ENCODE results near the gene AIFM2.
"Not testable (repeated sequence)": the region's sequence is repeated elsewhere in the genome, so short reads cannot be mapped to it uniquely, and the experiment has no call there.

The AIFM2 gene

DNA sequence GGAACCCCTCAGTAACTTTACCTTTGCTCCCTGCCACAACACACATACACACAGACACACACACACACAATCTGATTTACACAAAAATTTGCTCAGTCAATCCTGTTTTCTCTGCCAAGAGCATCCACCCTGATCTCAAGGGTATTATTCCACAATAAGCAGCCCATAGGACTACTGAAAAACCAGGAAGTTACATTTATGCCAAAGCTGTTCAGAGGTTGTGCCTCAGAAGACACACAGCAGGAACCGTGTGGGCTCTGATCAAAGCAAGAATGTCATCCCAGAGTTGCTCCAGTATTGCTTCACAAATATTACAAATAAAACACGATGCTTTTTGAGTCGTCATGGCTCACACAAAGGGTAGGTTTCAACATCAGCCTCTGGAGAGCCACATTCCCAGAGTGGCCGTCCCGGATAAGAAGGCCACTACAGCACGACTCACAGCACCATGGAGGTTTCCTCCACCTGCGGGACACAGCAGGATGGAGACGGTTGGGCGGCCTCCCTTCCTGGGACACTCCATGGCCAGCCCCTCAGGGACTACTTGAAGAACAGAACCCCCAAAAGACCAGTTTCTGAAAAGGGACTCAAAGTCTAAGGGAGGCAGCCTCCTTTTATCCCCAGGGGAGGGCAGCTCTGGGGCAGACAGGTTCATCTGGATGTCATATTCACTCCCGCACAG lies 1.6 kb downstream of the AIFM2 start:
- DNase-seq (ENCODE audit: insufficient read length) (no peak), FAIRE-seq (no peak)
- TF ChIP-seq TAF1 (IDR thresholded peaks at IDR 0.05; ENCODE audit: borderline replicate concordance, low read depth, low read length) (no peak), POLR2AphosphoS5 (IDR thresholded peaks at IDR 0.05; ENCODE audit: low read depth, low read length) (no peak), POLR2A (IDR thresholded peaks at IDR 0.05; ENCODE audit: low read depth, low read length) (no peak)

DNA sequence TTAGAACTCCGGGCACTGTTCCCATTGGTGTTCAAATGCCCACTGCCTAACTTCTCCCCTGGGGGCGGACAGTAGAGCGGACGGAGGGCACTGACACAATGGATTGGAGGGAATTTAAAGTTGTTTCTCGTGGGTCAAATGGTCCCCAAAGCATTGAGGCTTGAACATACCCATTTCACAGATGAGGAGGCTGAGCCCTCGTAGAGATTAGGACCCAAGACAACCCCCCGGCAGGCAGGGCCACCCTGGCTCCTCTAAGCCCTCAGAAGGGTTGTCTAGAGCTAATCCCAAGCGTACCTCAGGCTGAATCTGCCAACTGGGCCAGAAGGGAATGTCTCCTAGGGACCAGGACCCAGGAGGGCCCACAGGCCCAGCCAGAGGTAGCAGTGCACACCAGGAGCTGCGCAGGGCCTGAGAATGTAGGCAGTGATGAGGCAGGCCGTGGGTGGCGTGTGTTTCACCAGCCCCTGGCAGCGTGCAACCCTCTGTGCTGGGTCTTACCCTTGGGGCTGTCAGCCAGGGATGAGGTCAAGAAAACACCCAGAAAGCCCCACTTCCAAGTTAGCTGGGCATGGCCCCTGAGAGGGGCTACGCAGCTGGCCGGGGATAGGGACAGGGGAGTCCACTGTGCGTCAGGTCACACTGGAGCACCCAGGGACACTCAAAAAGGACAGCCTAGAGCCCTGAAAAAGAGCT lies 5.8 kb downstream of the AIFM2 start:
- TF ChIP-seq POLR2A (IDR thresholded peaks at IDR 0.05; ENCODE audit: low read depth, low read length) (no peak), POLR2AphosphoS5 (IDR thresholded peaks at IDR 0.05; ENCODE audit: low read depth, low read length) (no peak), TAF1 (IDR thresholded peaks at IDR 0.05; ENCODE audit: borderline replicate concordance, low read depth, low read length) (no peak)
- no peak for DNase-seq (ENCODE audit: insufficient read length)
- no peak for FAIRE-seq

DNA sequence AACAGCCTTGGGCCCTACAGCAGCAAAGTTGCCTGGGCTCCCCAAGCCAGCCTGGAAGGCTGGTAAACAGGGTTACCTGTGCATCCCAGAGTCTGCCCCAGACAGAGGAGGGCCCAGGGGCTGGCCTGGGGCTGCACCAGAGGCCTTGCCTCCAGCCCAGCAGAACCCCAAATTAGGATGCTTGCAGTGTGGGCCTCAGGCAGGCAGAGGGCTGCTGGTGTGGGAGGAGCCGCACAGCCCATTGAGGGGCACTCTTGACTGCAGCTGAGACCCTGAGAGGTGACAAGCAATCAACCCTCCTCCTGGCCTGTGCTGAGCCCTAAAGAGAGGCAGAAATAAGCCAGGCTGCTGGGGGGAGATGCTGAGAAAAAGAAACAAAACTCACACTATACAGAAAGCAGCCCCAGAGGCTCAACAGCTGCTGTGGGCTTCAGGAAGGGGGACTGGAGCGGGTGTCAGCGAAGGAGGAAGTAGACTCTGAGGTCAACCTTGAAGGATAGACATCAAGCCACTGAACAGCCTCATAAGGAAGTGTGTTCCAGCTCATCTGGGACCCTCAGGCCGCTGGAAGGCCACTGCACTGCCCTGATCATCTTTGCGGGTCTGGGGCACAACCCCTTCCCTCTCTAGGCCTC lies 6.6 kb downstream of the AIFM2 start:
- no peak for DNase-seq (ENCODE audit: insufficient read length)
- no peak for FAIRE-seq
- TF ChIP-seq POLR2AphosphoS5 (IDR thresholded peaks at IDR 0.05; ENCODE audit: low read depth, low read length) = no peak
- no peak for TF ChIP-seq TAF1 (IDR thresholded peaks at IDR 0.05; ENCODE audit: borderline replicate concordance, low read depth, low read length)
- TF ChIP-seq POLR2A (IDR thresholded peaks at IDR 0.05; ENCODE audit: low read depth, low read length) = no peak

DNA sequence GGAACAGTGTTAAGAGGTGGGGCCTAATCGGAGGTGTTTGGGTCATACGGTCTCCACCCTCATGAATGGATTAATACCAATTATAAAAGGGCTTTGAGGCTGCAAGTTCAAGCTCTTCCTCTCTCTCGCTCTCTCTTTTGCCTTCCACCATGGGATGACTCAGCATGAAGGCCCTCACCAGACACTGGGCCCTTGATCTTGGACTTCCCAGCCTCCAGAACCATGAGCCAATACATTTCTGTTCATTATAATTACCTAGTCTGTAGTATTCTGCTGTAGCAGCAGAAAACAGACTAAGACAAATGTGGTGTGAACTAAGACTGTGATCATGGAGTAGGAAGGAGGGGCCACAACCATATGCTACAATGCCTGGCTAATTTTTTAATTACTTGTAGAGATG lies 7.7 kb downstream of the AIFM2 start:
- DNase-seq (ENCODE audit: insufficient read length) = no peak
- FAIRE-seq = no peak
- TF ChIP-seq POLR2AphosphoS5 (IDR thresholded peaks at IDR 0.05; ENCODE audit: low read depth, low read length) = no peak
- no peak for TF ChIP-seq TAF1 (IDR thresholded peaks at IDR 0.05; ENCODE audit: borderline replicate concordance, low read depth, low read length)
- TF ChIP-seq POLR2A (IDR thresholded peaks at IDR 0.05; ENCODE audit: low read depth, low read length) = no peak

DNA sequence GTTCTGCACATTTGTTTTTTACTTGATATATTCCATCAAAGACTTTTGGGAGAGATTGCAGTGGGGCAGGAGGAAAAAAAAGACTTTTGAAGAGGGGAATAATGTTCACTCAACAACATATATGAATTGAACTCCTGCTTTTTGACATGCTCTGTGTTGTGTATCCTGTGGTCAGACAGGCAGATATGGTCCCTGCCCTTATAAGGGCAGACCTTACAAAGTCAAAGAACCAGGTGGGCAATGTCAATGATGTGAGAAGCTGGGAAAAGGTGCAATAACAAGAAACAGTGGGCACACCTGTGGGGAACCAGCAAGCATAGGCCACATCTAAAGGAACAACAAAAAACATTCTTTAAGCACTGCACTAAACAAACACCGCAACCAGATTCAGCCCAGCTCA lies 8.2 kb downstream of the AIFM2 start:
- FAIRE-seq (no peak), DNase-seq (ENCODE audit: insufficient read length) (no peak)
- no peak for TF ChIP-seq POLR2AphosphoS5 (IDR thresholded peaks at IDR 0.05; ENCODE audit: low read depth, low read length)
- TF ChIP-seq TAF1 (IDR thresholded peaks at IDR 0.05; ENCODE audit: borderline replicate concordance, low read depth, low read length) = no peak
- TF ChIP-seq POLR2A (IDR thresholded peaks at IDR 0.05; ENCODE audit: low read depth, low read length) = no peak

DNA sequence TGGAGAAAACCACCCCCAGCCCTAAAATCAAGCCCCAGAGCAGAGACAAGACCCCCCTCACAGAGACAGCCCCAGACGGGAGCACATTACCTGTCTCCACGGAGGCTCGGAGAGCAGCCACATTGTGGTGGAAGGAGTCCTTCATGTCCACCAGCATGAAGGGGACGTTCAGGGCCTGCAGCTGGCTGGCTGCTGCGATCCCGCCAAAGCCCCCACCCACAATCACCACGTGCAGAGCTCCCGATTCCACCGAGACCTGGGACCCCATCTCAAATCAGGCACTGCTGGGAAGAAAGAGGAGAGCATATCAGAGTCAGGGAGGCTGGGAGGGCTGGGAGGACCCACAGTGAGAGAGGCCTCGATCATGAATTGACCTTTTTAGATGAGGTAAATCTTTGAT lies 8.8 kb downstream of the AIFM2 start:
- no peak for TF ChIP-seq TAF1 (IDR thresholded peaks at IDR 0.05; ENCODE audit: borderline replicate concordance, low read depth, low read length)
- TF ChIP-seq POLR2A (IDR thresholded peaks at IDR 0.05; ENCODE audit: low read depth, low read length) = no peak
- no peak for TF ChIP-seq POLR2AphosphoS5 (IDR thresholded peaks at IDR 0.05; ENCODE audit: low read depth, low read length)
- no peak for FAIRE-seq
- no peak for DNase-seq (ENCODE audit: insufficient read length)

DNA sequence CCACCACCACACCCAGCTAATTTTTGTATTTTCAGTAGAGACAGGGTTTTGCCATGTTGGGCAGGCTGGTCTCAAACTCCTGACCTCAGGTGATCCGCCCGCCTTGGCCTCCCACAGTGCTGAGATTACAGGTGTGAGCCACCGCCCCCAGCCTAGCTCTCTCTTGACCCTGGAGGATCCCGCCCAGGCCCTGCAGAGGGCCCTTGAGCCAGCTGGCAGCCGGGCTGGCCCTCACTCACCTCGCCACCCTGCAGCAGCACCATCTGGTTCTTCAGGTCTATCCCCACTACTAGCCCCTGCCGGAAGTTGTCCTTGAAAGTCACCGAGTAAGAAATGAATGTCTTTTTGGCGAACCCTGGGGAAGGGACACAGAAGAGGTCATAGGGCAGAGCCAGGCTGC lies 9.5 kb downstream of the AIFM2 start:
- FAIRE-seq = not testable (repeated sequence)

DNA sequence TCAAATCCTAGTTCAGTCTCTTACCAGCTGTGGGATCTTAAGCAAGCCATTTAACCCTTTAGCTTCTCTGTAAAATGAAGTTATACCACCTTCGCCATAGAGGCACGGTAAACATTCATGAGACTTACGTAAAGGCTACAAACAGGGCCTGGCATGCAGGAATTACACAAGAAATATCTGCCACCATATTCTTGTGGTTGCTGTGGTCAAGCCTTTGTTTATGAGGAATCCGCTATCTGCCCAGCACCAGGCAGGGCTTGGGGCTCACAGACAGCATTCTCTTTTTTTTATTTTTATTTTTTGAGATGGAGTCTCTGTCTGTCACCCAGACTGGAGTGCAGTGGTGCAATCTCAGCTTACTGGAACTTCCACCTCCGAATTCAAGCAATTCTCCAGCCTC lies 9.9 kb downstream of the AIFM2 start:
- FAIRE-seq (no peak), DNase-seq (ENCODE audit: insufficient read length) (no peak)
- TF ChIP-seq TAF1 (IDR thresholded peaks at IDR 0.05; ENCODE audit: borderline replicate concordance, low read depth, low read length) = no peak
- TF ChIP-seq POLR2A (IDR thresholded peaks at IDR 0.05; ENCODE audit: low read depth, low read length) = no peak
- no peak for TF ChIP-seq POLR2AphosphoS5 (IDR thresholded peaks at IDR 0.05; ENCODE audit: low read depth, low read length)

More for the DNA sequence above, 9.5 kb downstream of the AIFM2 start:
- DNase-seq (ENCODE audit: insufficient read length) = not testable (repeated sequence)

DNA sequence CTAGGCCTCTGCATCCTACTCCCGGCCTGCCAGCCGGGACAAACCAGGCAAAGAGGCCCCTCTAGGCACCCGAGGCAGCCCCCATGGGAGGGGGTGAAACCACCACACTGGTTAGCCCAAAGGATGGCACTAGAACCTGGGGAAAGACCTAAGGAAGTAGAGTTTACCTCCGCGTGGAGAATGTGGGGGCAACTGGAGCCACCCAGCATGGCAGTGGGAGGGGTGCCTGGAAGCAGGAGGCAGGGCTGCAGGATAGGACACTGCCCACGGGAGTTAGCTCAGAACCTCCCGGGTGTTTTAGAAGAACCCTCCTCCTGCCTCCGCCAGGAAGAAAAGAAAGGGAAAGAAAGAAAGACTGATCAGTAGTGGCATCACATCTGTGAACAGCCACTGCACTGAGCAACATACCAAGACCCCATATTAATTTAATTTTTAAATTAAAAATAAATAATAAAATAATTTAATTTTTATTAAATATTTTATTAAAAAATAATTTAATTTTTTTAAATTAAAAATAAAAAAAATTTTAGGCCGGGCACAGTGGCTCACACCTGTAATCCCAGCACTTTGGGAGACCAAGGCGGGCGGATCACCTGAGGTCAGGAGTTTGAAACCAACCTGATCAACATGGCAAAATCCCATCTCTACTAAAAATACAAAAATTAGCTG lies 11.2 kb downstream of the AIFM2 start:
- DNase-seq (ENCODE audit: insufficient read length) (no peak), FAIRE-seq (no peak)
- TF ChIP-seq POLR2AphosphoS5 (IDR thresholded peaks at IDR 0.05; ENCODE audit: low read depth, low read length) = no peak
- no peak for TF ChIP-seq TAF1 (IDR thresholded peaks at IDR 0.05; ENCODE audit: borderline replicate concordance, low read depth, low read length)
- TF ChIP-seq POLR2A (IDR thresholded peaks at IDR 0.05; ENCODE audit: low read depth, low read length) = no peak

DNA sequence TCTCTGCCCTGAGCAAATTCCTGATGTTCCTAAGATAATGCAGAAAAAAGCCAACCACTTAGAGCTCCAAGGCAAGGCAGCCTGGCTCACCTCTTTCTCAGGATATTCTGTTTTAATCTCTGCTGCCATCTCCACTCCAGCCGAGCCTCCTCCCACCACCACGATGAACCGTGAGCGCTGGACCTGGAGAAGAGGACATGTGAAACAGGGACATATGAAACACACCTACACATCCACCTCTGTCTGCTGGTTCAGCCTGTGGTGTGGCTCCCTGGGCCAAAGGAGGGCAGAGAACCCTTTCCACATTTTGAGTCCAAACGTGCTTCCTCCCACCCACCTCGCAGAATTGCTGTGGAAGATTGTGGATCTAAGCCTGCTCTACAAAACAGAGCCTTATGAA lies 12.2 kb downstream of the AIFM2 start:
- DNase-seq (ENCODE audit: insufficient read length) (no peak), FAIRE-seq (no peak)
- TF ChIP-seq POLR2A (IDR thresholded peaks at IDR 0.05; ENCODE audit: low read depth, low read length) (no peak), POLR2AphosphoS5 (IDR thresholded peaks at IDR 0.05; ENCODE audit: low read depth, low read length) (no peak), TAF1 (IDR thresholded peaks at IDR 0.05; ENCODE audit: borderline replicate concordance, low read depth, low read length) (no peak)

DNA sequence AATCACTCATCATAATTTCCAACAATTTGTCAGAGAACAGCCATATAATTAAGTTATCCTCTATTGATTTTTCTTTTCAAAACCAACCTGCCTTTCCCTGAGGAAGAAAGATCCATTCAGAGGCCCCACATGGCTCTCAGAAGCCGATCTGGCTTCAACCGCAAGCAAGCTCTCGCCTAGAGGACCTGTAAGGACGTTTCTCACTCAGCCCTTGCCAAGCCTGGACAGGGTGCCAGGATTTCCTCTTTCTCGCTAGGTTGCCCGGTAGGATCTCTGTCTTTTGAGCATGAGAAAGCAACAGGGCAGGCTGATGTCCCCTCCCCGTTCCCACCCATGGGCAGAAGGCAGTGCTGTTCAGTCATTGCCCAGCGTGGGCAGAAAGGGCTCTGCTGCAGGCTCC lies 13.0 kb downstream of the AIFM2 start:
- DNase-seq (ENCODE audit: insufficient read length) = no peak
- TF ChIP-seq TAF1 (IDR thresholded peaks at IDR 0.05; ENCODE audit: borderline replicate concordance, low read depth, low read length) (no peak), POLR2A (IDR thresholded peaks at IDR 0.05; ENCODE audit: low read depth, low read length) (no peak), POLR2AphosphoS5 (IDR thresholded peaks at IDR 0.05; ENCODE audit: low read depth, low read length) (no peak)
- FAIRE-seq = no peak
